A549 (cell line): ENCODE measurements around the gene ATP1A2.

Source experiments
- RCOR1 ChIP-seq: fragments of 150-350 bp; IDR thresholded peaks from 2 replicates; pipeline ENCODE4 v1.6.1; 2014; ENCODE audit warnings: antibody characterized with exemption, low read length, low read depth
- TF ChIP-seq, protein P1 (sequence below): fragments of >200 bp; sonication (Bioruptor Twin); formaldehyde crosslinking; IDR thresholded peaks from 3 replicates; pipeline ENCODE4 v1.5.1; 2016

DNA sequence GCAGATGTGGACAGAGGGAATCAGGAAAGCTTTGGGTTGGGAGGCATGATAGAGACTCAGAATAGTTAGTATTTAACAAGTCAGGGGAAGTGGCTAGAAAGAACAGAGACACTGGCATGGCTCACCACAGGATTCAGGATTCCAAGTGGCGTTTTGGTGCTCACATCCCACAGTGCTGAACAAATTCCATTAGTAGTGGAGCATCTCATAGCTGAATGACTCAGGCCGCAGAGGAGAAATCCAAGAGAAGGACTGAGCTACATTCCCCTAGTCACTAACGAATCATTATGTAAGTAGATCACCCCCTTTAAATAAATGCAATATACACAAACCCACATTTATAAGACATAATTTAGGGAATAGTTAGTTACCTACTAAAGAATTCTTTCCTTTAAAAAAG is 39.3 kb upstream of the ATP1A2 start:
- no peak for TF ChIP-seq RCOR1
- TF ChIP-seq, protein P1, sequence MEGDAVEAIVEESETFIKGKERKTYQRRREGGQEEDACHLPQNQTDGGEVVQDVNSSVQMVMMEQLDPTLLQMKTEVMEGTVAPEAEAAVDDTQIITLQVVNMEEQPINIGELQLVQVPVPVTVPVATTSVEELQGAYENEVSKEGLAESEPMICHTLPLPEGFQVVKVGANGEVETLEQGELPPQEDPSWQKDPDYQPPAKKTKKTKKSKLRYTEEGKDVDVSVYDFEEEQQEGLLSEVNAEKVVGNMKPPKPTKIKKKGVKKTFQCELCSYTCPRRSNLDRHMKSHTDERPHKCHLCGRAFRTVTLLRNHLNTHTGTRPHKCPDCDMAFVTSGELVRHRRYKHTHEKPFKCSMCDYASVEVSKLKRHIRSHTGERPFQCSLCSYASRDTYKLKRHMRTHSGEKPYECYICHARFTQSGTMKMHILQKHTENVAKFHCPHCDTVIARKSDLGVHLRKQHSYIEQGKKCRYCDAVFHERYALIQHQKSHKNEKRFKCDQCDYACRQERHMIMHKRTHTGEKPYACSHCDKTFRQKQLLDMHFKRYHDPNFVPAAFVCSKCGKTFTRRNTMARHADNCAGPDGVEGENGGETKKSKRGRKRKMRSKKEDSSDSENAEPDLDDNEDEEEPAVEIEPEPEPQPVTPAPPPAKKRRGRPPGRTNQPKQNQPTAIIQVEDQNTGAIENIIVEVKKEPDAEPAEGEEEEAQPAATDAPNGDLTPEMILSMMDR: no peak
